ENCODE measurements around the gene NKX6-2. TPM values are rescaled to one million over a fixed set of nuclear protein-coding genes. Genes with fewer than 3 reads are reported as not detected.
"Not testable (repeated sequence)": the region's sequence is repeated elsewhere in the genome, so short reads cannot be mapped to it uniquely, and the experiment has no call there.

Gene NKX6-2
- total RNA-seq, 1 donor from 2014 or later = not detected

GRCh38 chr10:132784866-132785722 is 853 bp downstream of the NKX6-2 start:
- ATAC-seq (no peak), DNase-seq (no peak)
- intact Hi-C loops (cut with micrococcal nuclease) = no loop called here

- DNase-seq (no peak), ATAC-seq (no peak)
- intact Hi-C loops (cut with micrococcal nuclease) = no loop called here
Observed at GRCh38 chr10:132783940-132784865, 1.7 kb downstream of the NKX6-2 start.

GRCh38 chr10:132783165-132783939 is 2.6 kb downstream of the NKX6-2 start:
- DNase-seq = no peak
- intact Hi-C loops (cut with micrococcal nuclease) = no loop called here
- no peak for ATAC-seq

- ATAC-seq (no peak), DNase-seq (no peak)
- intact Hi-C loops (cut with micrococcal nuclease) = no loop called here
Observed at GRCh38 chr10:132781556-132781955, 4.4 kb downstream of the NKX6-2 start.

- intact Hi-C loops (cut with micrococcal nuclease) = no loop called here
- ATAC-seq = no peak
- no peak for DNase-seq
Observed at GRCh38 chr10:132780356-132780755, 5.6 kb downstream of the NKX6-2 start.

- ATAC-seq (no peak), DNase-seq (no peak)
- intact Hi-C loops (cut with micrococcal nuclease) = no loop called here
Observed at GRCh38 chr10:132779549-132780294, 6.2 kb downstream of the NKX6-2 start.

GRCh38 chr10:132777441-132777840 is 8.5 kb downstream of the NKX6-2 start:
- no peak for ATAC-seq
- intact Hi-C loops (cut with micrococcal nuclease) = no loop called here
- DNase-seq = no peak

- DNase-seq = no peak
- ATAC-seq = no peak
- intact Hi-C loops (cut with micrococcal nuclease) = no loop called here
Observed at GRCh38 chr10:132776821-132777220, 9.1 kb downstream of the NKX6-2 start.

GRCh38 chr10:132776186-132776585 is 9.8 kb downstream of the NKX6-2 start:
- intact Hi-C loops (cut with micrococcal nuclease) = no loop called here
- ATAC-seq (no peak), DNase-seq (no peak)

GRCh38 chr10:132774902-132775863 is 10.8 kb downstream of the NKX6-2 start:
- ATAC-seq = peak; percentile 55
- intact Hi-C loops (cut with micrococcal nuclease) = no loop called here
- no peak for DNase-seq

GRCh38 chr10:132774181-132774901 is 11.6 kb downstream of the NKX6-2 start:
- intact Hi-C loops (cut with micrococcal nuclease) = no loop called here
- ATAC-seq (no peak), DNase-seq (no peak)

GRCh38 chr10:132772816-132773215 is 13.1 kb downstream of the NKX6-2 start:
- intact Hi-C loops (cut with micrococcal nuclease); DNase-seq; ATAC-seq: not testable (repeated sequence)

- no peak for ATAC-seq
- intact Hi-C loops (cut with micrococcal nuclease) = no loop called here
- DNase-seq = no peak
Observed at GRCh38 chr10:132770061-132771021, 15.6 kb downstream of the NKX6-2 start.

GRCh38 chr10:132768346-132769248 is 17.4 kb downstream of the NKX6-2 start:
- DNase-seq (no peak), ATAC-seq (no peak)
- intact Hi-C loops (cut with micrococcal nuclease) = no loop called here

GRCh38 chr10:132766291-132766690 is 19.7 kb downstream of the NKX6-2 start:
- ATAC-seq (no peak), DNase-seq (no peak)
- intact Hi-C loops (cut with micrococcal nuclease) = no loop called here

All from left ventricle myocardium superior (tissue), 1 donor.